HEK293T (cell line): Measurements from ENCODE around the gene ICA1.

Experiments
- ARNT ChIP-seq: fragments of 450-650 bp; IDR thresholded peaks from 2 replicates; pipeline ENCODE4 v1.6.1; 2017; ENCODE audit warnings: mild to moderate bottlenecking
- BHLHE40 ChIP-seq: fragments of 450-650 bp; IDR thresholded peaks from 2 replicates; pipeline ENCODE4 v1.6.1; 2016; ENCODE audit warnings: mild to moderate bottlenecking, moderate library complexity, borderline replicate concordance
- ELF4 ChIP-seq: fragments of 450-650 bp; IDR thresholded peaks from 2 replicates; pipeline ENCODE4 v1.6.1; 2017; ENCODE audit warnings: antibody characterized with exemption
- FOXA1 ChIP-seq: fragments of 450-650 bp; IDR thresholded peaks from 2 replicates; pipeline ENCODE4 v1.6.1; 2016; ENCODE audit warnings: mild to moderate bottlenecking
- FOXK2 ChIP-seq: fragments of 450-650 bp; IDR thresholded peaks from 2 replicates; pipeline ENCODE4 v1.6.1; 2016; ENCODE audit warnings: mild to moderate bottlenecking
- SUZ12 ChIP-seq: fragments of 450-650 bp; IDR thresholded peaks from 2 replicates; pipeline ENCODE4 v1.6.1; 2016; ENCODE audit warnings: mild to moderate bottlenecking

DNA sequence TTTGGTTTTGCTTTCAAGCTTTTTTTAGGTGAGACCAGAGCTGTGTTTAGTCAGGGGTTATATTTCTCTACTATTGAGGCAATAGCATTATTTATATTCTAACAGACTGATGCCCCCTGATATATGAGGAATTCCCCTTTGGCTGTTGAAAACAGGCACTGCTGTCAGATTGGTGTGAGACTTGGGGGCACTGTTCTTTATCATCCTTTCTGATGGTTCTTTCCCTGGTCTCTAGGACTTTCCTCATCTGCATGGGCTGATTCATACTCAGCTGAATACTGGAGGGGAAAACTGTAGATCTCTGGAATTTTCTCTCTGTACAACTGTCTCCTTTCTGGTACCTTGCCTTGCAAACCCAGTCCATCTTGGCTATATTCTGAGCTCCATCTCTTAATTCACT is 10.0 kb upstream of the ICA1 start:
- TF ChIP-seq ELF4 (no peak), BHLHE40 (no peak), SUZ12 (no peak), FOXK2 (no peak), ARNT (no peak), FOXA1 (no peak)
